ENCODE measurements around the gene MSANTD1. TPM values are rescaled to one million over a fixed set of nuclear protein-coding genes. Genes with fewer than 3 reads are reported as not detected.

The MSANTD1 gene
- under 1 TPM; 0.25 to 0.94 (median 0.70) TPM for total RNA-seq
- under 1 TPM; 0.11 to 0.34 (median 0.27) TPM for polyA plus RNA-seq
- long read RNA-seq, donor 1 = 0 reads
- long read RNA-seq, donor 2, partial matches to known transcripts = 0 of 1 reads
- long read RNA-seq, donor 2, other reads (novel, unspliced or antisense) = 1 of 1 reads

- H3K4me3 ChIP-seq = no peak within 1 kb of the TSS
- H3K36me3 ChIP-seq (ENCODE audit: insufficient read depth in 1 of 2, low read depth in 1 of 2) = peaks cover 0 to 15% of the 10 kb centered on the region in 2 donors
- intact Hi-C loops (cut with DNase I) = no loop called here
- H3K27me3 ChIP-seq (ENCODE audit: insufficient read depth in 3 of 3, low read length in 2 of 3) = no peaks in the 10 kb centered on the region
- ATAC-seq = no peak
- no peak within 1 kb of the TSS for H3K27ac ChIP-seq
- no peak for DNase-seq
- H3K9me3 ChIP-seq = no peaks in the 10 kb centered on the region
- TF ChIP-seq CTCF (IDR thresholded peaks at IDR 0.05) = no peak
- 88 to 93% (median 92%) methylated on average over 70 to 72 of the region's 72 CpGs for WGBS, 3 donors
- no peaks in the 10 kb centered on the region for H3K4me1 ChIP-seq
These were observed at the start of gene MSANTD1 for GRCh38 chr4:3248811-3249661. Gene MSANTD1, plus strand, starts transcription at chr4:3249159. Its CDS starts 64 bp downstream, at chr4:3249223.

- peak; percentile 49 to 80 for DNase-seq
- WGBS, 3 donors = 52 to 86% (median 57%) methylated on average over 17 of the region's 17 CpGs
- intact Hi-C loops (cut with DNase I) = loop anchor here (5.0 kb wide), 3 partner anchors 92 to 242 kb away; partner anchors contain the start of genes HGFAC (in 1 of the 2) and RGS12 (in 1 of the 2)
These were observed 49.1 kb upstream of the MSANTD1 start for GRCh38 chr4:3199653-3200422.

GRCh38 chr4:3200423-3201090 lies 48.4 kb upstream of the MSANTD1 start:
- intact Hi-C loops (cut with DNase I) = loop anchor here in 1 of 2 donors (5.0 kb wide), 1 partner anchor 92 kb away; the partner anchor contains the start of gene RGS12
- DNase-seq (no peak), ATAC-seq (peak in 1 of 4 donors; percentile 5)
- WGBS, 3 donors = 79 to 91% (median 83%) methylated on average over 8 of the region's 8 CpGs
- H3K27me3 ChIP-seq (ENCODE audit: insufficient read depth in 3 of 3, low read length in 2 of 3) = no peaks in the 10 kb centered on the region
- H3K4me1 ChIP-seq = peaks cover 52% of the 10 kb centered on the region
- no peaks in the 10 kb centered on the region for H3K9me3 ChIP-seq
- TF ChIP-seq CTCF (IDR thresholded peaks at IDR 0.05) = no peak
- H3K27ac ChIP-seq = peak overlapping the region; percentile 75
- H3K36me3 ChIP-seq (ENCODE audit: insufficient read depth in 1 of 2, low read depth in 1 of 2) = peaks cover 0 to 23% of the 10 kb centered on the region in 2 donors
- no peak overlapping the region for H3K4me3 ChIP-seq

More at GRCh38 chr4:3199653-3200422, 49.1 kb upstream of the MSANTD1 start:
- ATAC-seq = peak; percentile 33 to 56 (median 46)
- no peaks in the 10 kb centered on the region for H3K27me3 ChIP-seq (ENCODE audit: insufficient read depth in 3 of 3, low read length in 2 of 3)
- H3K4me1 ChIP-seq = peaks cover 52% of the 10 kb centered on the region
- peak overlapping the region; percentile 75 for H3K27ac ChIP-seq
- H3K36me3 ChIP-seq (ENCODE audit: insufficient read depth in 1 of 2, low read depth in 1 of 2) = peaks cover 0 to 31% of the 10 kb centered on the region in 2 donors
- H3K9me3 ChIP-seq = no peaks in the 10 kb centered on the region
- H3K4me3 ChIP-seq = peak overlapping the region; percentile 33
- no peak for TF ChIP-seq CTCF (IDR thresholded peaks at IDR 0.05)

All from psoas muscle (tissue), 8 donors.